ENCODE measurements around the gene TSPOAP1.

- TF ChIP-seq CTCF (IDR thresholded peaks at IDR 0.05), result no peak
- no peak for TF ChIP-seq POLR2A (IDR thresholded peaks at IDR 0.05)
Measured at GRCh38 chr17:58321571-58322525, 6.7 kb downstream of the TSPOAP1 start.
